ENCODE results near the gene DCAF7.

The DCAF7 gene

GRCh38 chr17:63549946-63550816 lies at the start of gene DCAF7:
Gene DCAF7, plus strand, starts transcription at chr17:63550477. Its CDS starts 201 bp downstream, at chr17:63550678.
- peaks cover 2% of the 10 kb centered on the region for H3K36me3 ChIP-seq (ENCODE audit: control insufficient read depth, insufficient read depth, low read length)
- no peaks in the 10 kb centered on the region for H3K27me3 ChIP-seq (ENCODE audit: control insufficient read depth, insufficient read depth, low read length)
- H3K9ac ChIP-seq (ENCODE audit: low read depth, low read length) = peak within 1 kb of the TSS; percentile 88
- peak within 1 kb of the TSS; percentile 99 for H3K4me3 ChIP-seq (ENCODE audit: low read depth, low read length)
- H3K4me1 ChIP-seq (ENCODE audit: control insufficient read depth, insufficient read depth, low read length) = no peaks in the 10 kb centered on the region
- no peaks in the 10 kb centered on the region for H3K9me3 ChIP-seq (ENCODE audit: control insufficient read depth, insufficient read depth, low read length)

GRCh38 chr17:63500543-63501390 lies 49.5 kb upstream of the DCAF7 start:
- no peaks in the 10 kb centered on the region for H3K27me3 ChIP-seq (ENCODE audit: control insufficient read depth, insufficient read depth, low read length)

GRCh38 chr17:63503341-63503705 lies 47.0 kb upstream of the DCAF7 start:
- Histone ChIP-seq H3K4me1 (ENCODE audit: control insufficient read depth, insufficient read depth, low read length) (no peaks in the 10 kb centered on the region), H3K9ac (ENCODE audit: low read depth, low read length) (no peak overlapping the region), H3K27me3 (ENCODE audit: control insufficient read depth, insufficient read depth, low read length) (no peaks in the 10 kb centered on the region), H3K4me3 (ENCODE audit: low read depth, low read length) (no peak overlapping the region), H3K9me3 (ENCODE audit: control insufficient read depth, insufficient read depth, low read length) (no peaks in the 10 kb centered on the region), H3K36me3 (ENCODE audit: control insufficient read depth, insufficient read depth, low read length) (no peaks in the 10 kb centered on the region)

More at GRCh38 chr17:63500543-63501390, 49.5 kb upstream of the DCAF7 start:
- Histone ChIP-seq H3K4me1 (ENCODE audit: control insufficient read depth, insufficient read depth, low read length) (no peaks in the 10 kb centered on the region), H3K9me3 (ENCODE audit: control insufficient read depth, insufficient read depth, low read length) (no peaks in the 10 kb centered on the region), H3K4me3 (ENCODE audit: low read depth, low read length) (no peak overlapping the region), H3K9ac (ENCODE audit: low read depth, low read length) (no peak overlapping the region), H3K36me3 (ENCODE audit: control insufficient read depth, insufficient read depth, low read length) (no peaks in the 10 kb centered on the region)

- Histone ChIP-seq H3K36me3 (ENCODE audit: control insufficient read depth, insufficient read depth, low read length) (no peaks in the 10 kb centered on the region), H3K4me3 (ENCODE audit: low read depth, low read length) (no peak overlapping the region), H3K9me3 (ENCODE audit: control insufficient read depth, insufficient read depth, low read length) (no peaks in the 10 kb centered on the region), H3K27me3 (ENCODE audit: control insufficient read depth, insufficient read depth, low read length) (no peaks in the 10 kb centered on the region), H3K4me1 (ENCODE audit: control insufficient read depth, insufficient read depth, low read length) (no peaks in the 10 kb centered on the region), H3K9ac (ENCODE audit: low read depth, low read length) (no peak overlapping the region)
These were observed 46.0 kb upstream of the DCAF7 start for GRCh38 chr17:63504261-63504660.

GRCh38 chr17:63505341-63505740 lies 44.9 kb upstream of the DCAF7 start:
- Histone ChIP-seq H3K4me1 (ENCODE audit: control insufficient read depth, insufficient read depth, low read length) (no peaks in the 10 kb centered on the region), H3K4me3 (ENCODE audit: low read depth, low read length) (no peak overlapping the region), H3K27me3 (ENCODE audit: control insufficient read depth, insufficient read depth, low read length) (no peaks in the 10 kb centered on the region), H3K36me3 (ENCODE audit: control insufficient read depth, insufficient read depth, low read length) (no peaks in the 10 kb centered on the region), H3K9ac (ENCODE audit: low read depth, low read length) (no peak overlapping the region), H3K9me3 (ENCODE audit: control insufficient read depth, insufficient read depth, low read length) (no peaks in the 10 kb centered on the region)

- Histone ChIP-seq H3K9me3 (ENCODE audit: control insufficient read depth, insufficient read depth, low read length) (no peaks in the 10 kb centered on the region), H3K36me3 (ENCODE audit: control insufficient read depth, insufficient read depth, low read length) (no peaks in the 10 kb centered on the region), H3K4me3 (ENCODE audit: low read depth, low read length) (no peak overlapping the region), H3K4me1 (ENCODE audit: control insufficient read depth, insufficient read depth, low read length) (no peaks in the 10 kb centered on the region), H3K27me3 (ENCODE audit: control insufficient read depth, insufficient read depth, low read length) (no peaks in the 10 kb centered on the region), H3K9ac (ENCODE audit: low read depth, low read length) (no peak overlapping the region)
These were observed 43.6 kb upstream of the DCAF7 start for GRCh38 chr17:63506627-63507026.

- Histone ChIP-seq H3K36me3 (ENCODE audit: control insufficient read depth, insufficient read depth, low read length) (no peaks in the 10 kb centered on the region), H3K4me3 (ENCODE audit: low read depth, low read length) (no peak overlapping the region), H3K27me3 (ENCODE audit: control insufficient read depth, insufficient read depth, low read length) (no peaks in the 10 kb centered on the region), H3K4me1 (ENCODE audit: control insufficient read depth, insufficient read depth, low read length) (no peaks in the 10 kb centered on the region), H3K9ac (ENCODE audit: low read depth, low read length) (no peak overlapping the region), H3K9me3 (ENCODE audit: control insufficient read depth, insufficient read depth, low read length) (no peaks in the 10 kb centered on the region)
These were observed 38.9 kb upstream of the DCAF7 start for GRCh38 chr17:63511331-63511730.

- Histone ChIP-seq H3K27me3 (ENCODE audit: control insufficient read depth, insufficient read depth, low read length) (no peaks in the 10 kb centered on the region), H3K4me1 (ENCODE audit: control insufficient read depth, insufficient read depth, low read length) (no peaks in the 10 kb centered on the region), H3K9me3 (ENCODE audit: control insufficient read depth, insufficient read depth, low read length) (no peaks in the 10 kb centered on the region), H3K36me3 (ENCODE audit: control insufficient read depth, insufficient read depth, low read length) (no peaks in the 10 kb centered on the region), H3K4me3 (ENCODE audit: low read depth, low read length) (no peak overlapping the region), H3K9ac (ENCODE audit: low read depth, low read length) (no peak overlapping the region)
These were observed 37.9 kb upstream of the DCAF7 start for GRCh38 chr17:63512388-63512787.

GRCh38 chr17:63512896-63513644 lies 37.2 kb upstream of the DCAF7 start:
- Histone ChIP-seq H3K9ac (ENCODE audit: low read depth, low read length) (no peak overlapping the region), H3K4me3 (ENCODE audit: low read depth, low read length) (no peak overlapping the region), H3K36me3 (ENCODE audit: control insufficient read depth, insufficient read depth, low read length) (no peaks in the 10 kb centered on the region), H3K27me3 (ENCODE audit: control insufficient read depth, insufficient read depth, low read length) (no peaks in the 10 kb centered on the region), H3K4me1 (ENCODE audit: control insufficient read depth, insufficient read depth, low read length) (no peaks in the 10 kb centered on the region), H3K9me3 (ENCODE audit: control insufficient read depth, insufficient read depth, low read length) (no peaks in the 10 kb centered on the region)

GRCh38 chr17:63514477-63514876 lies 35.8 kb upstream of the DCAF7 start:
- no peak overlapping the region for H3K9ac ChIP-seq (ENCODE audit: low read depth, low read length)
- H3K4me3 ChIP-seq (ENCODE audit: low read depth, low read length) = no peak overlapping the region
- H3K27me3 ChIP-seq (ENCODE audit: control insufficient read depth, insufficient read depth, low read length) = no peaks in the 10 kb centered on the region
- no peaks in the 10 kb centered on the region for H3K4me1 ChIP-seq (ENCODE audit: control insufficient read depth, insufficient read depth, low read length)
- no peaks in the 10 kb centered on the region for H3K36me3 ChIP-seq (ENCODE audit: control insufficient read depth, insufficient read depth, low read length)
- H3K9me3 ChIP-seq (ENCODE audit: control insufficient read depth, insufficient read depth, low read length) = no peaks in the 10 kb centered on the region

GRCh38 chr17:63514974-63515373 lies 35.3 kb upstream of the DCAF7 start:
- H3K4me1 ChIP-seq (ENCODE audit: control insufficient read depth, insufficient read depth, low read length) = no peaks in the 10 kb centered on the region
- no peak overlapping the region for H3K9ac ChIP-seq (ENCODE audit: low read depth, low read length)
- no peaks in the 10 kb centered on the region for H3K27me3 ChIP-seq (ENCODE audit: control insufficient read depth, insufficient read depth, low read length)
- H3K4me3 ChIP-seq (ENCODE audit: low read depth, low read length) = no peak overlapping the region
- no peaks in the 10 kb centered on the region for H3K9me3 ChIP-seq (ENCODE audit: control insufficient read depth, insufficient read depth, low read length)
- H3K36me3 ChIP-seq (ENCODE audit: control insufficient read depth, insufficient read depth, low read length) = no peaks in the 10 kb centered on the region

Measured in iPS-15b (cell line).